Osteocyte (in vitro differentiated cells): Measurements from ENCODE around the gene PRSS2. TPM values are rescaled to one million over a fixed set of nuclear protein-coding genes. Genes with fewer than 3 reads are reported as not detected.

Experiments
- DNase-seq: peaks from one replicate; pipeline ENCODE4 v3.0.0; 2021; ENCODE audit warnings: mixed read lengths; ENCODE audit not compliant: unreplicated experiment; ENCODE audit errors: extremely low spot score
- H3K27ac Mint-ChIP-seq: one replicate; pipeline ENCODE4 v1.8.0; 2021; ENCODE audit warnings: mild to moderate bottlenecking, mixed read lengths; ENCODE audit not compliant: unreplicated experiment
- H3K27me3 Mint-ChIP-seq: one replicate; pipeline ENCODE4 v1.8.0; 2021; ENCODE audit warnings: mixed read lengths; ENCODE audit not compliant: unreplicated experiment
- H3K36me3 Mint-ChIP-seq: one replicate; pipeline ENCODE4 v1.8.0; 2021; ENCODE audit warnings: mixed read lengths; ENCODE audit not compliant: unreplicated experiment
- H3K4me1 Mint-ChIP-seq: one replicate; pipeline ENCODE4 v1.8.0; 2021; ENCODE audit warnings: mixed read lengths; ENCODE audit not compliant: unreplicated experiment
- H3K4me3 Mint-ChIP-seq: one replicate; pipeline ENCODE4 v1.8.0; 2021; ENCODE audit warnings: mild to moderate bottlenecking, moderate library complexity, mixed read lengths; ENCODE audit not compliant: unreplicated experiment
- H3K9me3 Mint-ChIP-seq: one replicate; pipeline ENCODE4 v1.8.0; 2021; ENCODE audit warnings: mixed read lengths; ENCODE audit not compliant: unreplicated experiment
- total RNA-seq: library from RNA; stranded (reverse); gene quantifications from 2 replicates; pipeline ENCODE4 v1.2.1, GENCODE V29; 2021
- TF ChIP-seq, protein P1 (sequence below): fragments of 200-600 bp; sonication (generic); IDR thresholded peaks from 2 replicates; pipeline ENCODE4 v1.5.0; 2021; ENCODE audit warnings: antibody characterized with exemption, mild to moderate bottlenecking, moderate library complexity

The PRSS2 gene
- total RNA-seq, 1 donor from 2014 or later, result not detected

DNA sequence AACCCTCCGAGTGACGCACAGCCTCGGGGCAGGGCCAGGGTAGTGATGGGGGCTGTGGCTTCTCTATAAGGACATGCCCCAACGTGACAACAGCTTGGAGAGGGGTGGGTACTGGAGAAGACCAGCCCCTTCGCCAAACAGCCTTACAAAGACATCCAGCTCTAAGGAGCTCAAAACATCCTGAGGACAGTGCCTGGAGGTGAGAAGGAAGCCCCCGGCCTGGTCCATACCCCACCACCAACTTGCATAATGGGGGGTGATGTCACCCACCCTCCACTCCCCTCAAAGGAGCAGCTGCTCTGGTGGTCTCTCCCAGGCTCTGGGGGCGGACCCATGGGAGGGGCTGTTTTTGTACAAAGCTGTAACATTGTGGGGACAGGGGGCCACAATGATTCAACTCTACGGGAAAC is 15.1 kb downstream of the PRSS2 start:
- Mint-ChIP-seq H3K36me3 (no peaks in the 10 kb centered on the region), H3K4me3 (no peak overlapping the region), H3K9me3 (no peaks in the 10 kb centered on the region), H3K27ac (no peak overlapping the region), H3K4me1 (peaks cover 5% of the 10 kb centered on the region), H3K27me3 (peaks cover 15% of the 10 kb centered on the region)
- TF ChIP-seq, protein P1, sequence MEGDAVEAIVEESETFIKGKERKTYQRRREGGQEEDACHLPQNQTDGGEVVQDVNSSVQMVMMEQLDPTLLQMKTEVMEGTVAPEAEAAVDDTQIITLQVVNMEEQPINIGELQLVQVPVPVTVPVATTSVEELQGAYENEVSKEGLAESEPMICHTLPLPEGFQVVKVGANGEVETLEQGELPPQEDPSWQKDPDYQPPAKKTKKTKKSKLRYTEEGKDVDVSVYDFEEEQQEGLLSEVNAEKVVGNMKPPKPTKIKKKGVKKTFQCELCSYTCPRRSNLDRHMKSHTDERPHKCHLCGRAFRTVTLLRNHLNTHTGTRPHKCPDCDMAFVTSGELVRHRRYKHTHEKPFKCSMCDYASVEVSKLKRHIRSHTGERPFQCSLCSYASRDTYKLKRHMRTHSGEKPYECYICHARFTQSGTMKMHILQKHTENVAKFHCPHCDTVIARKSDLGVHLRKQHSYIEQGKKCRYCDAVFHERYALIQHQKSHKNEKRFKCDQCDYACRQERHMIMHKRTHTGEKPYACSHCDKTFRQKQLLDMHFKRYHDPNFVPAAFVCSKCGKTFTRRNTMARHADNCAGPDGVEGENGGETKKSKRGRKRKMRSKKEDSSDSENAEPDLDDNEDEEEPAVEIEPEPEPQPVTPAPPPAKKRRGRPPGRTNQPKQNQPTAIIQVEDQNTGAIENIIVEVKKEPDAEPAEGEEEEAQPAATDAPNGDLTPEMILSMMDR, result no peak
- DNase-seq, result no peak

DNA sequence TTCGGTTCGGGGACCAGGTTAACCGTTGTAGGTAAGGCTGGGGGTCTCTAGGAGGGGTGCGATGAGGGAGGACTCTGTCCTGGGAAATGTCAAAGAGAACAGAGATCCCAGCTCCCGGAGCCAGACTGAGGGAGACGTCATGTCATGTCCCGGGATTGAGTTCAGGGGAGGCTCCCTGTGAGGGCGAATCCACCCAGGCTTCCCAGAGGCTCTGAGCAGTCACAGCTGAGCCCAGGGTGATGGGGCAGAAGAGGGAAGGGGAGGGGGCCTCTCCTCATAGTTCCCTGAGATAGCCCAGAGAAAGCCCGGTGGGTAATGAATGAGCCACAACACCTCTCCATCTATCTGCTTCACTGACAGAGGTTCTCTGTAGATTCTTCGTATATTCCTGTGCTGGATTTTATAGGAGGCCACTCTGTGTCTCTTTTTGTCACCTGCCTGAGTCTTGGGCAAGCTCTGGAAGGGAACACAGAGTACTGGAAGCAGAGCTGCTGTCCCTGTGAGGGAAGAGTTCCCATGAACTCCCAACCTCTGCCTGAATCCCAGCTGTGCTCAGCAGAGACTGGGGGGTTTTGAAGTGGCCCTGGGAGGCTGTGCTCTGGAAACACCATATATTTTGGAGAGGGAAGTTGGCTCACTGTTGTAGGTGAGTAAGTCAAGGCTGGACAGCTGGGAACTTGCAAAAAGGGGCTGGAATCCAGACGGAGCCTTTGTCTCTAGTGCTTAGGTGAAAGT is 16.4 kb downstream of the PRSS2 start:
- no peaks in the 10 kb centered on the region for H3K9me3 Mint-ChIP-seq
- peaks cover 5% of the 10 kb centered on the region for H3K4me1 Mint-ChIP-seq
- H3K4me3 Mint-ChIP-seq, result no peak overlapping the region
- TF ChIP-seq, protein P1, result no peak
- H3K36me3 Mint-ChIP-seq, result no peaks in the 10 kb centered on the region
- H3K27ac Mint-ChIP-seq, result no peak overlapping the region
- DNase-seq, result no peak
- H3K27me3 Mint-ChIP-seq, result peaks cover 16% of the 10 kb centered on the region

DNA sequence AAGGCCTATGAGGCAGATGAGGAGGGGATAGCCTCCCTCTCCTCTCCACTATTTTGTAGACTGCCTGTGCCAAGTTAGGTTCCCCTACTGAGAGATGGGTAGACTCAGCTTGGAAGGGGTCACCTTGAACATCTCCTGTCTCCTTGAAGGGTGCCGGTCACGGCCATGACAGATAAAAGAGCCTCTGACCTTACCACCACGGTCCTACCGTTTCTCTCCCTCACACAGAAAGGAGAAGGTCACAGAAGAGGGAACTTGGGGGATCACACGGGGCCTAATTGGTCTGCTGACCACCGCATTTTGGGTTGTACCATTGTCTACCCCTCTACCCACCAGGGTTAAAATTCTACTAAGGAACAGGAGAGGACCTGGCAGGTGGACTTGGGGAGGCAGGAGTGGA is 17.0 kb downstream of the PRSS2 start:
- H3K27ac Mint-ChIP-seq, result no peak overlapping the region
- H3K9me3 Mint-ChIP-seq, result no peaks in the 10 kb centered on the region
- no peak for DNase-seq
- H3K4me1 Mint-ChIP-seq, result peaks cover 5% of the 10 kb centered on the region
- no peak overlapping the region for H3K4me3 Mint-ChIP-seq
- no peaks in the 10 kb centered on the region for H3K36me3 Mint-ChIP-seq
- TF ChIP-seq, protein P1, result no peak
- H3K27me3 Mint-ChIP-seq, result peaks cover 21% of the 10 kb centered on the region

DNA sequence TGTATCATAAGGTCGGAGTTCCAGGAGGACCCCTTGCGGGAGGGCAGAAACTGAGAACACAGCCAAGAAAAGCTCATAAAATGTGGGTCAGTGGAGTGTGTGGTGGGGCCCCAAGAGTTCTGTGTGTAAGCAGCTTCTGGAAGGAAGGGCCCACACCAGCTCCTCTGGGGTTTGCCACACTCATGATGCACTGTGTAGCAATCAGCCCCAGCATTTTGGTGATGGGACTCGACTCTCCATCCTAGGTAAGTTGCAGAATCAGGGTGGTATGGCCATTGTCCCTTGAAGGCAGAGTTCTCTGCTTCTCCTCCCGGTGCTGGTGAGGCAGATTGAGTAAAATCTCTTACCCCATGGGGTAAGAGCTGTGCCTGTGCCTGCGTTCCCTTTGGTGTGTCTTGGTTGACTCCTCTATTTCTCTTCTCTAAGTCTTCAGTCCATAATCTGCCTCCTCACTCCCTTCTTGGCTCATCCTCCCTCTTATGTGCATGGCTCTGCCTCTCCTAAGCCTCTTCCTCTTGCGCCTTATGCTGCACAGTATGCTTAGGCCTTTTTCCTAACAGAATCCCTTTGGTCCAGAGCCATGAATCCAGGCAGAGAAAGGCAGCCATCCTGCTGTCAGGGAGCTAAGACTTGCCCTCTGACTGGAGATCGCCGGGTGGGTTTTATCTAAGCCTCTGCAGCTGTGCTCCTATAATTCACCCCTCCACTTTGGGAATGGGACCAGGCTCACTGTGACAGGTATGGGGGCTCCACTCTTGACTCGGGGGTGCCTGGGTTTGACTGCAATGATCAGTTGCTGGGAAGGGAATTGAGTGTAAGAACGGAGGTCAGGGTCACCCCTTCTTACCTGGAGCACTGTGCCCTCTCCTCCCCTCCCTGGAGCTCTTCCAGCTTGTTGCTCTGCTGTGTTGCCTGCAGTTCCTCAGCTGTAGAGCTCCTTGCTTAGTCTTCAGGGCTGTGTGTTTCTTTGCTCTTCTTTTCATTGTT is 17.8 kb downstream of the PRSS2 start:
- DNase-seq, result no peak
- Mint-ChIP-seq H3K27ac (no peak overlapping the region), H3K4me1 (no peaks in the 10 kb centered on the region), H3K9me3 (no peaks in the 10 kb centered on the region), H3K36me3 (no peaks in the 10 kb centered on the region), H3K4me3 (no peak overlapping the region), H3K27me3 (peaks cover 26% of the 10 kb centered on the region)
- TF ChIP-seq, protein P1, result no peak

DNA sequence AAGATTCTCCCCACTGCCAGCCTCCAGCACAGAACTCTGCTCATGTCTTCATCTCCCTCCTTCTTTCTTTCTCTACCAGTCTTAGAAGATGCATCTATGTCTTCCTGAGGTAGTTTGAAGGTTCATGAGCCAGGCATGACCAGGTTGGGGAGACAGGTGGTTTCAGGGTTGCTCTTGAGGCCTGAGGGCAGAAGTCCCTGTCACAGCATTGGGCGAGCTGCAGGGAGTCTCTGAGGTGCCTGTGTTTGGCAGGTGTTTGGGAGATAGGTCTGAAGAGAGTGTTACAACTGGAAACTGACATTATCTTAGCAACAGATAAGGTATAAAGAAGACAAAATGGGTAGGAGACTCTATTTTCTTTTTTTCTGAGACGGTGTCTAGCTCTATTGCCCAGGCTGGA is 18.7 kb downstream of the PRSS2 start:
- no peaks in the 10 kb centered on the region for H3K36me3 Mint-ChIP-seq
- no peak overlapping the region for H3K4me3 Mint-ChIP-seq
- no peaks in the 10 kb centered on the region for H3K9me3 Mint-ChIP-seq
- DNase-seq, result no peak
- TF ChIP-seq, protein P1, result no peak
- peaks cover 34% of the 10 kb centered on the region for H3K27me3 Mint-ChIP-seq
- no peaks in the 10 kb centered on the region for H3K4me1 Mint-ChIP-seq
- no peak overlapping the region for H3K27ac Mint-ChIP-seq
